Right cardiac atrium (tissue), 5 donors: ENCODE results near the gene ACTG1. TPM values are rescaled to one million over a fixed set of nuclear protein-coding genes. Genes with fewer than 3 reads are reported as not detected.

Experiments used
- ATAC-seq, 2 donors: fragments of 200-7000 bp; cut with Tn5 transposase; one replicate each; pipeline versions ENCODE4 v1.8.0 to v1.9.1; 2020; ENCODE audit warnings: moderate library complexity in 2 of 2, mild to moderate bottlenecking in 1 of 2
- DNase-seq, 3 donors: peaks; one replicate each; pipeline ENCODE4 v3.0.0-alpha.2; 2020
- H3K27ac ChIP-seq: one replicate; pipeline ENCODE4 v1.5.1; 2013; ENCODE audit warnings: mild to moderate bottlenecking, low read length, control low read depth, moderate library complexity
- H3K27me3 ChIP-seq: one replicate; pipeline ENCODE4 v1.6.1; 2013; ENCODE audit not compliant: control insufficient read depth, insufficient read depth
- H3K4me1 ChIP-seq: one replicate; pipeline ENCODE4 v1.6.1; 2013; ENCODE audit warnings: low read length; ENCODE audit not compliant: control insufficient read depth, insufficient read depth
- H3K4me3 ChIP-seq: one replicate; pipeline ENCODE4 v1.5.1; 2013; ENCODE audit warnings: low read length, control low read depth
- H3K9me3 ChIP-seq: one replicate; pipeline ENCODE4 v1.6.1; 2013; ENCODE audit warnings: low read length; ENCODE audit not compliant: control insufficient read depth
- WGBS: extraction: QIAGEN DNeasy Blood & Tissue Kit; methylation state at CpG from one replicate; pipeline ENCODE4 v1.1.7; 2013; 5-methylcytosine and 5-hydroxymethylcytosine counted together
- intact Hi-C, 4 donors: fragments of 100-400 bp; cut with DNase I; formaldehyde crosslinking; loops; one replicate each; pipeline versions ENCODE4 v1.11.0 to v1.14.0; 2022 to 2023
- polyA plus RNA-seq: library from polyadenylated mRNA; stranded (reverse); fragments of 200-250 nt; gene quantifications from one replicate; pipeline ENCODE4 v1.2.3, GENCODE V29; 2013
- total RNA-seq, 4 donors: library from RNA; stranded (reverse); fragmentation: NEBNext Ultra II Directional; extraction: Animal tissue kit (Norgen Biotek cat#: 25700); gene quantifications; one replicate each; pipeline ENCODE4 v1.2.1, GENCODE V29; 2021
- donor health status: healthy with polysubstance abuse.
- donor health status: DM: no; HTN: yes; CAD: no.
- donor health status: DM: no; HTN: no; CAD: no.
- donor health status: DM: no; HTN: yes; CAD: no; lungs with severe emphysema.
- donor health status: DM: yes; HTN: yes; CAD: no.

Gene ACTG1
- total and polyA plus RNA-seq, 5 donors: 347 to 772 (median 492) TPM

DNA sequence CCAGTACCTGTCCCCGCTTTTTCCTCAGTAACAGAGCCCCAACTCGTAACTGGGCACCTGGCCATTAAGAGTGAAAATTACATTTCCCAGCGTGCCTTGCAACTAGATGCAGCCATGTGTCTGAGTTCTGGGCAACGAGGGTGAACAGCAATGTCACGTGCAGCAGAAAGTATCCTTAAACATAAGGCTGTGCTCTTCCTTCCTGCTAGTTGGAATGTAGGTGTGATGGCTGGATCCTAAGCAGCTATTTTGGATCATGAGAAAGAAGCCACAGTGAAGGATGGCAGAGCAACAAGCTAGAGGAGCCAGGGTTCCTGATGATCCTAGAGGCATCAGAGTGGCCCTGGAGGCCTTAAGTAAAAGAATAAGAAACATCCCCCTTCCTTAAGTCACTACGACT, 36.0 kb downstream of the ACTG1 start:
- 93% methylated on average over 6 of the region's 6 CpGs for WGBS
- H3K4me3 ChIP-seq: no peak overlapping the region
- no peak for DNase-seq
- ATAC-seq: no peak
- no peaks in the 10 kb centered on the region for H3K27me3 ChIP-seq
- H3K4me1 ChIP-seq: peaks cover 8% of the 10 kb centered on the region
- intact Hi-C loops: loop anchor here in 1 of 4 donors (10.0 kb wide), 1 partner anchor 52 kb away; no protein-coding TSS in a partner anchor
- H3K9me3 ChIP-seq: no peaks in the 10 kb centered on the region
- H3K27ac ChIP-seq: no peak overlapping the region

DNA sequence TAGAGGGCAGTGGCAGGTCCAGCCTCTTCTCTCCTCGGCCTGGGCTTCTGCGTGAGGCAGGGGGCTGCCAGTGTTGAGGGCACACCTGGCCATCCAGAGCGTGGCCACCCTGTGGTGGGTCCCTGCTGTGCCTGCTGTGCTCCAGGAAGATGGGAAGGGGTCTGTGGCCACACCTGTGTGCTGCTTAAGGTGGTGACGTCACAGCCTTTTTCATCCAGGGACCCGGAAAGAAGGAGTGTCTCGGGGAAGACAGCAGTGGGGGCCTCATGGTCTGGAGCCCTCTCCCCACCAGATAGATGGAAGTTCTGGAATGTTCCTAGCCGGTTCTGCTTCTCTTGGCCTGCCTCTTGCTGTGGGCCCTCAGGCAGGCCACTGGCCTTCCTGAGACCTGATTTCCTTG, 36.5 kb downstream of the ACTG1 start:
- intact Hi-C loops: loop anchor here in 1 of 4 donors (10.0 kb wide), 1 partner anchor 51 kb away; no protein-coding TSS in a partner anchor
- no peak overlapping the region for H3K4me3 ChIP-seq
- no peak for ATAC-seq
- no peak overlapping the region for H3K27ac ChIP-seq
- WGBS: 94% methylated on average over 7 of the region's 7 CpGs
- no peak for DNase-seq
- no peaks in the 10 kb centered on the region for H3K27me3 ChIP-seq
- peaks cover 7% of the 10 kb centered on the region for H3K4me1 ChIP-seq
- H3K9me3 ChIP-seq: no peaks in the 10 kb centered on the region

DNA sequence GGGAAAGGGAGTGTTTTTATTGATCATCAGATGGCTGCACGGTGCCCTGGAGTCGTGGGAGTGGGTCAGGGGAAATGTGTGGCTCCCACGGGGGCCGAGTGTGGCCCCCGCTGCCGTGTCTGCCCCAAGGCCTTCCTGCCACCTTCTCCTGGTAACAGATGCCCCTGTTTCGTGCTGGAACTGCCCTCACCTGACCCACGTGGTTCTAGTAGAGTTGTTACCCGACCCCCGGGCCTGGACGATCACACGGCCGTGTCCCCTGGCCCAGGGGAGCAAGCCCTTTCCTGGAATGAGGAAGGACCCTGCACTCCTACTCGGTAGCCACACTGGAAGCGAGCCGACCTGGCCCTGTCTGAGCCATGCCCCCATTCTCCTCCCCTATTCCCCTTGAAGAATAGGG, 37.6 kb downstream of the ACTG1 start:
- H3K9me3 ChIP-seq: no peaks in the 10 kb centered on the region
- no peak overlapping the region for H3K4me3 ChIP-seq
- H3K27me3 ChIP-seq: no peaks in the 10 kb centered on the region
- DNase-seq: no peak
- ATAC-seq: no peak
- intact Hi-C loops: loop anchor here in 2 of 4 donors (5.0 to 10.0 kb wide), 2 partner anchors 38 to 50 kb away; no protein-coding TSS in a partner anchor
- no peak overlapping the region for H3K27ac ChIP-seq
- 73% methylated on average over 16 of the region's 16 CpGs for WGBS
- H3K4me1 ChIP-seq: peaks cover under 1% of the 10 kb centered on the region

DNA sequence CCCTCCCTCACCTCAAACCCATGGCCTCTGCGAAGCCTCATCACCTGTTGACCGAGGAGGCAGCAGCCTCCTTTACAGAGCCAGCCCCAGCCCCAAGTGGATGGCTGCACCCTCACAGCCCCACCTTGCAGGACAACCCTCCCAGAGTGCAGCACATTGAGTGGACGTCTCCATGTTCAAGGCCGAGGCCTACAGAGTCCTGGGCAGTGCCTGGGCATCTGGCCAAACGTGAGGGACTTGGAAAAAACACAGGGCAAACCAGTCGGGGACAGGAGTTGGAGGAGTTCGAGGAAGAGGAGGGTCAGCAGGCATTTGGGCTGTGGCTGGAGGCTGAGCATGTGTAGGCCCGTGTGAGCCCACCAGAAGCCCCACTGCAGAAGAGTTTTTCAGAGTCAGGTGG, 39.6 kb downstream of the ACTG1 start:
- 78% methylated on average over 8 of the region's 8 CpGs for WGBS
- intact Hi-C loops: loop anchor here in 2 of 4 donors (5.0 to 10.0 kb wide), 2 partner anchors 36 to 48 kb away; no protein-coding TSS in a partner anchor
- H3K27ac ChIP-seq: no peak overlapping the region
- H3K4me3 ChIP-seq: no peak overlapping the region
- no peaks in the 10 kb centered on the region for H3K4me1 ChIP-seq
- H3K9me3 ChIP-seq: no peaks in the 10 kb centered on the region
- no peaks in the 10 kb centered on the region for H3K27me3 ChIP-seq
- DNase-seq: peak in 1 of 3 donors; percentile 25
- ATAC-seq: no peak

DNA sequence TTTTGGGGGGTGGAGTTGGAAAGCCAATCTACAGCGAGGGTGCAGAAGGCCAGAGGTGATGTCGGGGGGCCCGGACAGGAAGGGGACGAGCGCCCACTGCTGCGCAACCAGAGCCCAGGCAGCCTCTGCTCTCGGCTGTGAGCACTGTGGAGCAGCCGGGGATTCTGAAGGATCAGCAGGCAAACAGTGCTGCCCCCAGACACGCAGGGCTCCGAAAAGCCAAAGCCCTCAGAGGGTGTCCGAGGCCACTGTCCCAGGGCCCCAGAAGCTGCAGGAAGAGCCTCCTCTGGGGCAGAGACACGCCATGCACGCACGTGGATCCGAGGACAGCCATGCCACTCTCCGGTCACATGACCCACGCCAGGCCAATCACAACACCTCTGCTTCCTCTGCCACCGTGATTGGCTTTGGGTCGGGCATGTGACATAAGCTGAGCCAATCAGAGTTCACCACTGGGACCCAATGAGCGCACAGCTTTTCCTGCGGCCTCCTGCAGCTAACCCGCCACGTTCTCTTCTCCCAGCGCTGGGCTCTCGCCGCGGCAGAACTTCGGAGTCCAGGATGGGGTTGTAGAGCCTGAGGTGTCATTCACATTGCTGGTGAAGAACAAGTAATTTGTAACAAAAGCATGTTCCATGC, 40.7 kb downstream of the ACTG1 start:
- WGBS: 87% methylated on average over 28 of the region's 28 CpGs

DNA sequence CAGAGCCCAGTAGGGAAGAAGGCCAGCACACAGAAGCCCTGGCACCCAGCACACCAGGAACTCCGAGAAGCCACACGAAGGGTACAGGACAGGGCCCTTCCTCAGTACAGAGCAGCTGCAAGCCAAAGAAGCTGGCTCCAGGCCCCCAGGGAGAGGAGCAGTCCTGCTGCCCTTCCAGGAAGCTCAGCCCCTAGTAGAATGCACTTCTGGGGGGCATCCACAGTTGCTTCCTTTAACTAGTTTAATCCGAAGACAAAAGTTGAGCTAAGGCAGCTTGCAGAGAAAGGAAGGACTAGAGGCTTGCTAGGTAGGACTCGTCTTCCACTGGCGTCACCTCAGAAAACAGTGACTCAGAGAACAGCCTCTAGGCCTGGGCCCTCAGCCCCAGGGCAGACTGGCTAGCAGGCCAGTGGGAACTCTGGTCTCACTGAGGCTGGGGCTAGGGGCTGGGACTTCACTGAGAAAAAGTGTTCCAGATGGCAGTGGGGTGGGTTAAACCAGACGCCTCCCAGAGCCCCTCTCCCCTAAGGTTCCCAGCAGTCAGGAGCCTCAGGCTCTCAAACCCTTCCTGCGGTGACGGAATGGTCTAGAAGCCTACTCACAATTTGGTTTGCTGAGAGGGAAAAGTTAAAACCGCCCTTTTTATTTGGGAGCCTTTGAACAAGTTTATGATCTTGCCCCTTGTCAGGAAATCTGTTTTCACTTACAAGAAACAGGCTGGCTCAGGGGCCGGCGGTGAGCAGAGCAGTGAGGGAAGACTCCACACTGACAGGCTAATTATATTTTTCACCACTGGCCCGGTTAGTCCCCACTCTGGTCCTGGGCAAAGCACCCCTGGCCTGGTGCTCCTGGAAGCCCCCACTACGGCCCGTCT, 41.4 kb downstream of the ACTG1 start:
- DNase-seq (peak in 1 of 3 donors; percentile 34), ATAC-seq (peak in 1 of 2 donors; percentile 5)
- H3K27me3 ChIP-seq: no peaks in the 10 kb centered on the region
- H3K9me3 ChIP-seq: no peaks in the 10 kb centered on the region
- no peak overlapping the region for H3K27ac ChIP-seq
- H3K4me1 ChIP-seq: no peaks in the 10 kb centered on the region
- intact Hi-C loops: loop anchor here in 2 of 4 donors (5.0 to 10.0 kb wide), 2 partner anchors 34 to 46 kb away; no protein-coding TSS in a partner anchor
- H3K4me3 ChIP-seq: no peak overlapping the region
- 76% methylated on average over 14 of the region's 14 CpGs for WGBS

More for the DNA sequence above, 40.7 kb downstream of the ACTG1 start:
- H3K27me3 ChIP-seq: no peaks in the 10 kb centered on the region
- no peak overlapping the region for H3K4me3 ChIP-seq
- H3K4me1 ChIP-seq: no peaks in the 10 kb centered on the region
- H3K9me3 ChIP-seq: no peaks in the 10 kb centered on the region
- no peak overlapping the region for H3K27ac ChIP-seq
- intact Hi-C loops: loop anchor here in 2 of 4 donors (5.0 to 10.0 kb wide), 2 partner anchors 35 to 47 kb away; no protein-coding TSS in a partner anchor
- peak in 1 of 2 donors; percentile 23 for ATAC-seq
- peak in 2 of 3 donors; percentile 74 to 77 for DNase-seq

DNA sequence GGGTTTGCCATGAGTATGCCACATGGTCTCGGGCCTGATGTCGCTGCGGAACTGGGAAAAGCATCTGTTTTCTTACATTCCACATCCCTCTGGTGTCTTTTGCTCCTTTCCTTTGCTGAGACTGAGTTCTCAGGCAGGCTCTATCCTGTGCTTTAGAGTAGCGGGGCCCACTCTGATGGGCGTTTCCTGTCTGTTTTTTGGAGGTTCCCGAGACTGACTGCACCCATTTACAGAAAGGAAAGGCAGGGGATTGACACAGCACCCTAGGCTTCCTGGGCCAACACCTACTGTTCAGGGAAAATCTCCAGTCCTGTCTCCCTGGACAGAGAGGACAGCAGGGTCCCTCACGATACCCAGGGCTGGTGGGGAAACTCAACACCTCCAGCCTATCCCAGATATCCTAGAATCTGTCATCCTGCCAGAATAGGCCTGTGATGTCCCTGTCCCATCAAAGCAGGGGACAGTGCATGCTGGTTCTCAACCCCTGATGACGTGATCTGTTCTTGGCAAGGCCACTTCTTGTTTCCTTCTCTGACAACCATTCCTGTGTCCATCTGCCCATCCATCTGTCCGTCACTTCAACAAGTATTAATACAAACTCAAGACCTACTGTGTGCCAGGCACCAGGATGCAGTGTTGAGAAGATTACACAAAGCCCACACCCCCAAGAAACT, 42.2 kb downstream of the ACTG1 start:
- Histone ChIP-seq H3K27ac (no peak overlapping the region), H3K9me3 (no peaks in the 10 kb centered on the region), H3K4me1 (no peaks in the 10 kb centered on the region), H3K27me3 (no peaks in the 10 kb centered on the region), H3K4me3 (no peak overlapping the region)
- ATAC-seq: peak; percentile 30 to 54
- 79% methylated on average over 9 of the region's 9 CpGs for WGBS
- intact Hi-C loops: loop anchor here in 2 of 4 donors (5.0 to 10.0 kb wide), 2 partner anchors 33 to 46 kb away; no protein-coding TSS in a partner anchor
- no peak for DNase-seq

DNA sequence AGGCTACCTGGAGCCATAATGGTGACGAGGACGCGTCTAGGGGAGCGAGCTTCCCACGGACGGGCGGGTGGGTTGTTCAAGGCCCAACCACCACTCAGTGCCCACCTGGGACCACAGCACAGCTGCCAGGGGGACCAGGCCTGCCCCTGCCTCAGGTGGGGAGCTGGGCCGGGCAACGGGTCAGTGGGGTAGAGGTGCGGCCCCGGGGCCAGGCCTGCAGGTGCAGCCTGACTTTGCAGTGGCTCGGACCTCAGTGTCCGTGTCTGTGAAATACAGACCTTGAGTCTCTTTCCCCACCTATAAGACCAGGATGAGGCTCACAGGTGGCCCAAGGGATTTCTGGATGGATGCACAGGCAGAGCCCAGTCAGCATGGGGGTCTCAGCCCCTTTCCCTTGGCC, 43.3 kb downstream of the ACTG1 start:
- no peaks in the 10 kb centered on the region for H3K9me3 ChIP-seq
- WGBS: 91% methylated on average over 13 of the region's 13 CpGs
- no peaks in the 10 kb centered on the region for H3K4me1 ChIP-seq
- no peaks in the 10 kb centered on the region for H3K27me3 ChIP-seq
- no peak for ATAC-seq
- no peak for DNase-seq
- no peak overlapping the region for H3K4me3 ChIP-seq
- H3K27ac ChIP-seq: no peak overlapping the region
- intact Hi-C loops: no loop called here

DNA sequence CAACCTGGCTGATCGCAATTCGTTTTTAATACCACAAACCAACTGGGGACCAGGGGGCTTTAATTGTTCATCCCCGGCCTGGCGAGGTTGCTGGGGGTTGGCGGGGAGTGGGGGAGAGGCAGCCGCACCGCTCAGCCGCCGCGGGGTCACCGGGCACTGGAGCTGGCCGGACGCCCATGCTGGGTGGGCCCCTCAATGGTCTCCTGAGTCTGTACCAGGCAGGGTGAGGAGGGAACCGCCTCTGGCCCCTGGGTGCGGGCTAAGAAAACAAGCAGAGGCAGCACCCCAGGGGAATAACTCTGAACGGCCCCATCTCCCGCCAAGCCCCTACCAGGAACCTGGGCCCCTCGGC, 43.9 kb downstream of the ACTG1 start:
- Histone ChIP-seq H3K27ac (no peak overlapping the region), H3K4me3 (no peak overlapping the region), H3K4me1 (no peaks in the 10 kb centered on the region), H3K27me3 (no peaks in the 10 kb centered on the region), H3K9me3 (no peaks in the 10 kb centered on the region)
- WGBS: 69% methylated on average over 18 of the region's 18 CpGs
- DNase-seq (no peak), ATAC-seq (no peak)
- intact Hi-C loops: no loop called here

DNA sequence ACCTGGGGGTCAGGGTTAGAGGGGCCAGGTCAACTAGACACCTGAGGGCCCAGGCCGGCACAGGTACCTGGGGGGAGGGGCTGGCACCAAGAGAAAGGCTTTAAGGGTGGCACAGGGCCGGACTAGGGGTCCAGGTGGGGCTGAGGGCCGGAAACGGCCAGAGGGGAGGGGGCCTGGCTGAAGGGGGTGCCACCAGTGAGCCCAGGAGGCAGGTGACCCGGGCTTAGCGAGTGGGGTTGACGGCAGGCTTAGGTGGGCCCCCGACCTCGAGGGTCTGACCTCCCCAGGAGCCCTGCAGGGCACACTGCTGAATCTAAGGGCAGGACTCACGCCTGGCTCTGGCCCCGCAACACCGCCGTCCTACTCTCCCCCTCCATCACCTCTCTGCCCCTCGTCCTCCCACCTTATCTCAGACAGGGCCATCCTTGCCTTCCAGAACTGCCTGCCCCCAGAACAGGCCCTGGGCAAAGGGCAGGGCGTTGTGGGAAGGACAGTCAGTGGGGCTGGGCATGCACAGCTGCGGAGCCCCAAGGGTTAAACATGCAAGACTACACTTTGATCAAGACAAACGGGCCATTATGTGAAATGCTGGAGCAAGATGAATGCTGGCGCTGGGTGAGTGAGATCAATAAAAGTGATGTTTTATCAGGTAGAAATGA, 44.4 kb downstream of the ACTG1 start:
- DNase-seq (no peak), ATAC-seq (no peak)
- intact Hi-C loops: no loop called here
- WGBS: 81% methylated on average over 18 of the region's 18 CpGs
- H3K4me1 ChIP-seq: no peaks in the 10 kb centered on the region
- no peak overlapping the region for H3K4me3 ChIP-seq
- H3K9me3 ChIP-seq: no peaks in the 10 kb centered on the region
- no peak overlapping the region for H3K27ac ChIP-seq
- H3K27me3 ChIP-seq: no peaks in the 10 kb centered on the region
